HL-60 (cell line): ENCODE results near the gene ENOX1.

ENCODE experiments used
- DNase-seq, 2 experiments: peaks; one replicate each; pipeline ENCODE4 v3.0.0-alpha.2; 2010 to 2020; ENCODE audit warnings: low read depth in 1 of 2, low spot score in 1 of 2
- H3K27ac ChIP-seq: fragments of 250-450 bp; sonication (Bioruptor Pico); replicated peaks from 2 replicates; pipeline ENCODE4 v1.5.1; 2020; ENCODE audit warnings: mild to moderate bottlenecking, moderate library complexity
- H3K27me3 ChIP-seq: fragments of 250-450 bp; sonication (Bioruptor Pico); 2 replicates; pipeline ENCODE4 v1.5.1; 2021; ENCODE audit warnings: mild to moderate bottlenecking, moderate library complexity; ENCODE audit not compliant: insufficient read depth, poor library complexity, severe bottlenecking
- H3K4me3 ChIP-seq: replicated peaks from 2 replicates; pipeline ENCODE4 v1.5.1; 2011; ENCODE audit warnings: mild to moderate bottlenecking, control low read depth, low read length; ENCODE audit not compliant: insufficient read depth
- CTCF ChIP-seq: IDR thresholded peaks from one replicate; pipeline ENCODE4 v1.5.1; 2011; ENCODE audit warnings: low read length, control low read depth, inconsistent platforms; ENCODE audit not compliant: insufficient read depth
- GABPA ChIP-seq: IDR thresholded peaks from 2 replicates; pipeline ENCODE4 v1.6.1; 2012; ENCODE audit warnings: low read depth
- POLR2AphosphoS5 ChIP-seq: IDR thresholded peaks from 2 replicates; pipeline ENCODE4 v1.6.1; 2012; ENCODE audit warnings: low read depth
- REST ChIP-seq: IDR thresholded peaks from 2 replicates; pipeline ENCODE4 v1.6.1; 2012; ENCODE audit warnings: low read depth; ENCODE audit not compliant: insufficient replicate concordance
- SPI1 ChIP-seq: IDR thresholded peaks from 2 replicates; pipeline ENCODE4 v1.6.1; 2012; ENCODE audit warnings: low read depth, mild to moderate bottlenecking, borderline replicate concordance

The ENOX1 gene

GRCh38 chr13:43196086-43196621 is 590.6 kb downstream of the ENOX1 start:
- no peak overlapping the region for H3K4me3 ChIP-seq
- H3K27me3 ChIP-seq: no peaks in the 10 kb centered on the region
- TF ChIP-seq CTCF: no peak
- DNase-seq: no peak
- no peak overlapping the region for H3K27ac ChIP-seq

- Histone ChIP-seq H3K27ac (no peak overlapping the region), H3K27me3 (no peaks in the 10 kb centered on the region), H3K4me3 (no peak overlapping the region)
- no peak for DNase-seq
- TF ChIP-seq CTCF (no peak), POLR2AphosphoS5 (no peak), GABPA (no peak), REST (no peak), SPI1 (no peak)
These were observed 591.2 kb downstream of the ENOX1 start for GRCh38 chr13:43195551-43195950.

- Histone ChIP-seq H3K27ac (no peak overlapping the region), H3K27me3 (no peaks in the 10 kb centered on the region), H3K4me3 (no peak overlapping the region)
- no peak for TF ChIP-seq GABPA
- TF ChIP-seq REST: no peak
- no peak for TF ChIP-seq SPI1
- TF ChIP-seq POLR2AphosphoS5: no peak
- DNase-seq: no peak
These were observed 591.7 kb downstream of the ENOX1 start for GRCh38 chr13:43195112-43195511.

- no peak for TF ChIP-seq REST
- no peak for TF ChIP-seq SPI1
- TF ChIP-seq GABPA: no peak
- Histone ChIP-seq H3K27me3 (no peaks in the 10 kb centered on the region), H3K4me3 (no peak overlapping the region), H3K27ac (no peak overlapping the region)
- no peak for DNase-seq
These were observed 592.9 kb downstream of the ENOX1 start for GRCh38 chr13:43193789-43194420.
